Duodenal mucosa (tissue), 2 donors: ENCODE data around the gene MAEA.
"Not testable (repeated sequence)": the region's sequence is repeated elsewhere in the genome, so short reads cannot be mapped to it uniquely, and the experiment has no call there.

Source experiments
- H3K27ac ChIP-seq: one replicate; pipeline ENCODE4 v1.7.0; 2013; ENCODE audit warnings: low read depth, low read length
- H3K27me3 ChIP-seq, 2 donors: one replicate each; pipeline ENCODE4 v1.7.0; 2013; ENCODE audit warnings: low read length in 2 of 2, control low read depth in 1 of 2; ENCODE audit not compliant: insufficient read depth in 2 of 2, control insufficient read depth in 1 of 2
- H3K36me3 ChIP-seq, 2 donors: one replicate each; pipeline ENCODE4 v1.7.0; 2013; ENCODE audit warnings: low read length in 2 of 2, control low read depth in 1 of 2; ENCODE audit not compliant: insufficient read depth in 2 of 2, control insufficient read depth in 1 of 2
- H3K4me1 ChIP-seq, 2 donors: one replicate each; pipeline ENCODE4 v1.7.0; 2013; ENCODE audit warnings: low read length in 2 of 2, control low read depth in 1 of 2; ENCODE audit not compliant: insufficient read depth in 2 of 2, control insufficient read depth in 1 of 2
- H3K4me3 ChIP-seq, 2 donors: one replicate each; pipeline ENCODE4 v1.7.0; 2013; ENCODE audit warnings: low read length in 2 of 2, low read depth in 1 of 2
- H3K9ac ChIP-seq, 2 donors: one replicate each; pipeline ENCODE4 v1.7.0; 2013; ENCODE audit warnings: low read length in 2 of 2, low read depth in 1 of 2
- H3K9me3 ChIP-seq, 2 donors: one replicate each; pipeline ENCODE4 v1.7.0; 2013; ENCODE audit warnings: low read length in 2 of 2, control low read depth in 1 of 2; ENCODE audit not compliant: control insufficient read depth in 1 of 2

The MAEA gene

DNA sequence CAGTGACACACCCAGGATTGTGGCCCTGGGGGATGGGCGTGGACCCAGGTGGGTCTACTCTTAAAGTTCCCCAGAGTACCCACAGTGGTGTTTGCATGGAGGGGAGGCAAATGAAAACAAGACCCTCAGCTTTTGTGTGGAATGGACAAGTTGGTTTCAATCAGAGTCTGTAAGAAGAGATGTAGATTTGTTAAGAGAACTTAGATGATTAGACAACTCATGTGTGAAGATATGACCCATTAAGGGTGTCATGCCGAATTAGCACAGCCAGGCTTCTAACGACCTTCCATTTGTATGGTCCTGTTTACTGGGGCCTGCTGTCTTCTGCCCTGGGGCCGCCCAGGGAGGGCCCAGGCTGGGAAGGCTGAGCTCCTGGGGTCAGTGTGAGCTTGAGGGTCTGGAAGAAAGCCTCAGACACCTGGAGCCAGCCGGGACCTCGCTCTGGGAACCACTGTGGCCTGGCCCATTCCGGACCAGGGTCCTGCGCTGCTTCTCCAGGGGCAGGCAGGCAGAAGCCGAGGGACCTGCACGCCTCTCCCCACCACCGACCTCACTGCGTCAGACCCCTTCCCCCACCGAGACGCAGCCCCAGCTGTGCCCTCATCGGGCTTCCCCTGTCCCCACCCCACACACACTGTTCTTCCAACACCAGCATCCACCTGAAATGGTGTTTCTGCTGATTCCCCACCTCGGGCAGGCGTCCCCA is 77.7 kb downstream of the MAEA start:
- H3K36me3 ChIP-seq: peaks cover 0 to 53% of the 10 kb centered on the region in 2 donors

DNA sequence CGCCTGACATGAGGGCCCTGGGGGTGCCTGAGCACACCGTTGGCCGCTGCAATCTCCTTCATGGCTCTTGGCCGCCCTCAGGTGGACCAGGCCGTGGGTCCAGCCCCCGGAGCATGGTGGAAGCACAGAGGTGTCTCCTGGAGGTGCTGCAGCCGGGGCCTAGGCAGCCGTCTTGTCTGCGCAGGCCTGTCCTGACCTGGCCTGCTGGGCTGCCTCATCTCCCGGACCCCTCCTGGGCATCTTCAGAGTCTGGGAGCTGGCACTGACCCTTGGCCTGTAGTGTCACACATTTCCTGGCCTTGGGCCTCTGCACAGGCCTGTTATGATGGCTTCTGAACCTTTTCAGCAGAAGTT is 78.2 kb downstream of the MAEA start:
- H3K9ac ChIP-seq: no peak overlapping the region
- no peak overlapping the region for H3K27ac ChIP-seq
- H3K4me1 ChIP-seq: no peaks in the 10 kb centered on the region
- H3K36me3 ChIP-seq: peaks cover 0 to 55% of the 10 kb centered on the region in 2 donors
- no peak overlapping the region for H3K4me3 ChIP-seq
- H3K9me3 ChIP-seq: no peaks in the 10 kb centered on the region
- H3K27me3 ChIP-seq: no peaks in the 10 kb centered on the region

More for the DNA sequence above, 77.7 kb downstream of the MAEA start:
- H3K27ac ChIP-seq: no peak overlapping the region
- no peaks in the 10 kb centered on the region for H3K9me3 ChIP-seq
- no peaks in the 10 kb centered on the region for H3K4me1 ChIP-seq
- H3K9ac ChIP-seq: no peak overlapping the region
- no peak overlapping the region for H3K4me3 ChIP-seq
- H3K27me3 ChIP-seq: no peaks in the 10 kb centered on the region

DNA sequence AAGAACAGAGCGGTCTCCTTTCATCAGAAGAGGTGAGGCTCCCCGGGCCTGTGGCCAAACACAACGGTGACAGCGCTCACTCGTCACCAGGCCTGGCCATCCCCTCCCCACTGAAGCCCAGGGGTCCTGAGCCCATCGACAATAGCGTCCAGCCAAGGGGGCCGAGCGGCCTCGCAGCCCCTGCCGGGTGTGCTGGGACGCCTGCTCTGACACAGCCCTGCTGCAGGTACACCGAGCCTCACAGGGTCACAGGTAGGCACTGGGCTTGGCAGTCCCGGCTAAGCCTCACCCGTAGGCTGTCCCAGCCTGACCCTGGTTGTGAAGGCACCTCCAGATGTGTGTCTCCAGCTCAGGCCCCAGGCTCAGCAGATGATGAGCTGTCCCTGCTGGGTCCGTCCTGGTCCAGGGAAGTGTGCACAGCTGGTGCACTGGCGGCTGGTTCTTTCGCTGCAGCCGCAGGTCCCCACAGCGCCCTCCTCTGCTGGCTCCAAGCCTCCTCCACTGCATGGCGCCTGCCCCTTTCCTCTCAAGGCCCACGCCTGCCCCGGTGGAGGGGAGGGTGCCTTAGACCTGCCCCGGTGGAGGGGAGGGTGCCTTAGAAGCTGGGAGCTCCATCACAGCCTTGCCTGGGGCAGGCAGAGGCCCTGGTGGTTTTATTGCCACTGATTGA is 78.9 kb downstream of the MAEA start:
- Histone ChIP-seq H3K27me3 (no peaks in the 10 kb centered on the region), H3K36me3 (peaks cover 0 to 53% of the 10 kb centered on the region in 2 donors), H3K9ac (no peak overlapping the region), H3K4me3 (no peak overlapping the region), H3K9me3 (no peaks in the 10 kb centered on the region), H3K4me1 (no peaks in the 10 kb centered on the region), H3K27ac (no peak overlapping the region)

DNA sequence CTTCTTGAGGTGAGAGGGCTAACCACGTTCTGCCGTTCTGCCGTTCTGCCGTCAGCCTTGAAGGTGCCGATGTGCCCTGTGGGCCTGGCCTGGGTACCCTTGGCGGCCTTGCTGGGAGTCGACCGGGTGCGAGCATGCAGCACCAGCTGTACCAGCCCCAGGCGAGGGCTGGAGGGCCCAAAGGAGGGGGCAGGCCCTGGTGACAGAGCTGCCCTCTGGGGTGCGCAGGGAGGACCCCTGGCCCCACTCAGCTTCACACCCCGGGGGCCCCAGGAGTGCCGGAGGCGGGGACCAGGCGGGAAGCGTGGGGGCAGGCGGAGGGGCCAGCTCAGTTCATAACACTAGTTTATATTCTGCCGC is 79.4 kb downstream of the MAEA start:
- Histone ChIP-seq H3K9ac (no peak overlapping the region), H3K27ac (no peak overlapping the region), H3K4me3 (no peak overlapping the region), H3K9me3 (no peaks in the 10 kb centered on the region), H3K27me3 (no peaks in the 10 kb centered on the region), H3K36me3 (peaks cover 0 to 54% of the 10 kb centered on the region in 2 donors), H3K4me1 (no peaks in the 10 kb centered on the region)

DNA sequence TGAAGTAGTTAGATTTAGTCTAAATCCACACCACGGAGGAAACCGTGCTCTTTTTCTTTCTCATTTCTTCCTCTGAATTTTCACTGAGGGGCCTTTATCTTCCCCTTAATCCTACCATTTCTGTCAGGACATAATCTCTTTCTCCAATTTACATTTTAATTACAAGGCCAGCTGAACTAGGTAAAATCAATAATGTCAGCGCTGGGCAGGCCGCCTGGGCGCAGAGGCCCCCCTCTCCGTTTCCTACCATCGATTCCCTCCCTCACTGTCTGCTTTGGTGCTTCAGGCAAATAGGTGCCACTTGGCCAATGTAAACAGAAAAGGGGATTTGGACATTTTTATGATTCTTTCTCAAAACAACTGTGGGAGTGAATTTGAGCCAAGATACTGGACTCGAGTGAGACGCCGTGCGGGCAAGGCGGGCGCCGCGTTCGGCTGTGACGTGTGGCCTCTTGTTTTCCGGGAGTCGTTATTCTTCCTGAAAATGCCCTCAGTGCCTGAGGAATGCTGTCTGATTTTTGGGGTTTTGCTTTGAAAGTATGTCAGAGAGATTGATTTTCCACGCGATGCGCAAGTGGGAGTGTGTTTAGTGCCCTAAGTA is 79.9 kb downstream of the MAEA start:
- no peak overlapping the region for H3K27ac ChIP-seq
- H3K36me3 ChIP-seq: peaks cover 0 to 59% of the 10 kb centered on the region in 2 donors
- H3K9ac ChIP-seq: no peak overlapping the region
- H3K4me3 ChIP-seq: no peak overlapping the region
- H3K4me1 ChIP-seq: no peaks in the 10 kb centered on the region
- no peaks in the 10 kb centered on the region for H3K27me3 ChIP-seq
- no peaks in the 10 kb centered on the region for H3K9me3 ChIP-seq

DNA sequence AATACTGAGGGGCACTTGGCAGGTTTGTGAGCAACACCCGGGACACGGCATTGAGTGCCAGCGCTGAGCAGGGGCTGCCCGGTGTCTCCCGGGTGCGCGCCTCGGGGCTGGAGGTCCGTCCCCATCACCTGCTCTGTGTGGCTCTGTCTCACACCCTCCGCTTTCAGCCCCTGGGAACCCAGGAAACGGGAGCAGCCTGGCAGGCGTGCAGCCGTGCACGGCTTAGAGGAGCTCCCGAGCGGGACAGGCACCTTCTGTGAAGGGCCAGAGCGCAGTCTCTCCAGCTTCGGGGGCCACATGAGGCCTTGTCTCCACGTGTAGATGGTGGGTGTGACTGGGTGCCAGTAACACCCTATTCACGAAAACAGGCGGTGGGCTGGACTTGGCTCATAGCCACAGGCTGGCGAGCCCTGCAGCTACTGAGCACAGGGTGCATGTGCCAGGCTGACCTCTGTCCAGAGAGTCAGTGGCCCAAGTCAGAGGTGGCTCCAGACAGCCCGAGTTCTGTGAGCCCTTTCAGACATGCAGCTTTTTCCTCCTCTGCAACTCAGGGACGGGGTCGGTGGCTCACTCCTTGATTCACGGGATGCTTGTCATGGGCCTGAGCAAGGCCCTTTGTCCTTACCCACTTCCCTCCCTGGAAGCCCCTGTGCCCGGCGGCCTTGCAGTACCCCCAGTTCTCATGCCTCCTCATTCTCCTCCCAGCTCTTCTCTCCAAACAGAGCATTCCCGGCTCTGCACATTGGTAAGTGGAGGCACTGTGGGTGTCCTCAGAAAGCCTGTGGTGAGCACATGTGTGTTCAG is 80.8 kb downstream of the MAEA start:
- H3K27ac ChIP-seq: no peak overlapping the region
- H3K27me3 ChIP-seq: no peaks in the 10 kb centered on the region
- no peak overlapping the region for H3K4me3 ChIP-seq
- peaks cover 0 to 63% of the 10 kb centered on the region in 2 donors for H3K36me3 ChIP-seq
- no peak overlapping the region for H3K9ac ChIP-seq
- no peaks in the 10 kb centered on the region for H3K4me1 ChIP-seq
- no peaks in the 10 kb centered on the region for H3K9me3 ChIP-seq

DNA sequence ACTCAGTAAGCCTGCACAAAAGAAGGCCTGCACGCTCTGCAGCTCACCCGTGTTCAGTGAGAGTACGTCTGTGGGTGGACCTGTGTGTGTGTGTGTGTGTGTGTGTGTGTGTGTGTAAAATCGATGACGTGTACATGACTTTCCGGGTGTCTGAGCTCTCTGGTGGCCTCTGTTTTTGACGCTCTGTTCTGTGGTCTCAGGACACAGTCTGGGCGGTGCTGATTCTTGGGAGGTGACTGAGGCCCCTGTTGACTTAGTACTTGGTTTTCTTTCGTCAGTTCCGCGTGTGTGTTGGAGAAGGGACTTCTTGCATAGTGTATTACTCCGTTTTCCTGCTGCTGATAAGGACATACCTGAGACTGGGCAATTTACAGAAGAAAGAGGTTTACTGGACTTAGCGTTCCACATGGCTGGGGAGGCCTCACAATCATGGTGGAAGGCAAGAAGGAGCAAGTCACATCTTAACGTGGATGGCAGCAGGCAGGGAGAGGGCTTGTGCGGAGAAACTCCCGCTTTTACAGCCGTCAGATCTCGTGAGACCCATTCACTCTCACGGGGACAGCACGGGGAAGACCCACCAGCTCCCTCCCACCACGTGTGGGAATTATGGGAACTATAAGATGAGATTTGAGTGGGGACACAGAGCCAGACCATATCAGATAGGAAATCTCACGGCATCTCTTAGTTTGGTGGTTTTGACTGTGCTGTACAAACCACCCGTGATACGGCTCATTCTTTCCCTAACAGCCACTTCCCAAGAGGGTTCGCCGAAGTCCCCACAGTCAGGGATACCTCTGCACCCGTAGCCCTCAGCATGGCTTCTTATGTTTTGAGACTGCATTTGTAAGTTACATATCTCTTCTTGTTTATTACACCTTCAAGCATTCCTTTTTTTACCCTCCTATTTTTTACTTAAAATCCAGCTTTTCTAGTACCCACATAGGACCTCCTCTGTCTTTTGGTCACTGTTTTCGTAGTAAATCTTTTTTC is 81.8 kb downstream of the MAEA start:
- H3K4me3 ChIP-seq: no peak overlapping the region
- no peak overlapping the region for H3K27ac ChIP-seq
- H3K36me3 ChIP-seq: peaks cover 0 to 60% of the 10 kb centered on the region in 2 donors
- H3K9ac ChIP-seq: no peak overlapping the region
- H3K27me3 ChIP-seq: no peaks in the 10 kb centered on the region
- no peaks in the 10 kb centered on the region for H3K4me1 ChIP-seq
- no peaks in the 10 kb centered on the region for H3K9me3 ChIP-seq

DNA sequence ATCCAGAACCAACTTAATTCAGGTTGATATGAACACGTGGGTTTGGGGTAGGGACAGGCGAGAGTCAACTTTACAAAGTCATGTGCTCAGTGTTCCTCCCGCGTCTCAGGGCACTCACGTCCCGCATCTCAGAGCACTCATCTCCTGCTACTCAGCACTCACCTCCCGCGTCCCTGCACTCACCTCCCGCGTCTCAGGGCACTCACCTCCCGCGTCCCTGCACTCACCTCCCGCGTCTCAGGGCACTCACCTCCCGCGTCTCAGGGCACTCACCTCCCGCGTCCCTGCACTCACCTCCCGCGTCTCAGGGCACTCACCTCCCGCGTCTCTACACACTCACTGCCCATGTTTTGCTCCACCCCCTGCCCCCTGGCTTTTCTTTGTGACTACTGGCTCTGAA is 82.9 kb downstream of the MAEA start:
- H3K4me1 ChIP-seq, H3K9me3 ChIP-seq, H3K27ac ChIP-seq, H3K4me3 ChIP-seq, H3K9ac ChIP-seq, H3K27me3 ChIP-seq: not testable (repeated sequence)
- peaks cover 0 to 60% of the 10 kb centered on the region in 2 donors for H3K36me3 ChIP-seq

DNA sequence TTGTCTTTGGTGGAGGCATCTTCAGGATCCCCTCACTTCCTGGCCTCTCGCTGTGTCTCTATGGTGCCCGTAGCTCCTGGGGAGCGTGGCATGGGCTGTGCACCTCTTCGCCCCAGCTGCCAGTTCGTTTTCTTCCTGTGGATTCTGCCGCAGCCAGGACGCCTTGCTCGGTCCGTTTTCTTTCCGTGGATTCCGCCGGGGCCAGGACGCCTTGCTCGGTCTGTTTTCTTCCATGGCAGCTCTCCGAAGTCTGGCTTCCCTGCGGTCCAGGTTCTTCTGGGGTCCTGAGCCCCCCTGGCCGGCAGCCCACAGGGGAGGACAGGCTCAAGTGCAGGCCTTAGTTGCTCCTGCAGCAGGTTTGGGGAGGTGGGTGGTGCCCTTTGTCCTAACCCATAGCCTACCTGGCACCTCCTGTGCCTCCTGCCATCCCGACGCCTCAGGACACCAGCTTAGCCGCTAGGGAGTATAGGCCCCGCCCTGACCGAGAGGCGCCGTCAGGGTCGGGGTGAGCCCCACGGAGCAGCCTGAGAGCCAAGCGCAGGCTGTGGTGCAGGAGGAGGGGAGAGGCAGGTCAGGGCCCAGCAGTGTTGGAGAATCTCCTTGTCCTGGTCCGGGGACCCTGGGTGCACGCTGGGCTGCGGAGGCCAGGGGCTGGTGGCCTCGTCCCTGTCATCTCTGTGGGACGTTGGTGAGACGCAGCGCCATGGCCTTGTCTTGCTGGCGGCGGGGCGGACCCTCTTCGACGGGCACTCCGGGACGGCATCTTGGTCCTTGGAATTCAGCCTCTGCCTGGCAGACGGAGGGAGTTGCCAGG is 84.4 kb downstream of the MAEA start:
- Histone ChIP-seq H3K27ac (no peak overlapping the region), H3K27me3 (no peaks in the 10 kb centered on the region), H3K9ac (no peak overlapping the region), H3K4me3 (no peak overlapping the region), H3K36me3 (peaks cover 0 to 54% of the 10 kb centered on the region in 2 donors), H3K9me3 (no peaks in the 10 kb centered on the region), H3K4me1 (no peaks in the 10 kb centered on the region)
